WERI-Rb-1 (cell line): ENCODE data around the gene LRCH1.
A peak's percentile ranks its signal among the peaks of the same experiment; 100 is the strongest.

Experiments
- DNase-seq: peaks from one replicate; pipeline ENCODE4 v3.0.0-alpha.2; 2020
- H3K27ac ChIP-seq: fragments of 250-450 bp; sonication (Bioruptor Pico); 2 replicates; pipeline ENCODE4 v1.5.1; 2020; ENCODE audit warnings: mild to moderate bottlenecking, moderate library complexity
- H3K27me3 ChIP-seq: fragments of 250-450 bp; sonication (Bioruptor Pico); 2 replicates; pipeline ENCODE4 v1.5.1; 2021; ENCODE audit warnings: mild to moderate bottlenecking, low read depth, moderate library complexity; ENCODE audit not compliant: insufficient read depth, severe bottlenecking
- H3K36me3 ChIP-seq: fragments of 250-450 bp; sonication (Bioruptor Pico); 2 replicates; pipeline ENCODE4 v1.5.1; 2020; ENCODE audit warnings: mild to moderate bottlenecking, moderate library complexity
- H3K4me3 ChIP-seq: 2 replicates; pipeline ENCODE4 v1.5.1; 2011; ENCODE audit warnings: low read depth, mild to moderate bottlenecking, control low read depth, low read length
- H3K9me3 ChIP-seq: fragments of 250-450 bp; sonication (Bioruptor Pico); 2 replicates; pipeline ENCODE4 v1.5.1; 2021; ENCODE audit warnings: mild to moderate bottlenecking, moderate library complexity; ENCODE audit not compliant: severe bottlenecking
- CTCF ChIP-seq: IDR thresholded peaks from 2 replicates; pipeline ENCODE4 v1.5.1; 2011; ENCODE audit warnings: low read depth, mild to moderate bottlenecking, control low read depth, inconsistent platforms, low read length

The LRCH1 gene

GRCh38 chr13:46603165-46603603 is 50.2 kb downstream of the LRCH1 start:
- H3K4me3 ChIP-seq = no peak overlapping the region
- peak; percentile 24; the same call in 1 of the 2 replicates for TF ChIP-seq CTCF
- no peaks in the 10 kb centered on the region for H3K27me3 ChIP-seq
- H3K27ac ChIP-seq = no peak overlapping the region
- H3K36me3 ChIP-seq = peaks cover 9% of the 10 kb centered on the region
- no peaks in the 10 kb centered on the region for H3K9me3 ChIP-seq
- no peak for DNase-seq

DNA sequence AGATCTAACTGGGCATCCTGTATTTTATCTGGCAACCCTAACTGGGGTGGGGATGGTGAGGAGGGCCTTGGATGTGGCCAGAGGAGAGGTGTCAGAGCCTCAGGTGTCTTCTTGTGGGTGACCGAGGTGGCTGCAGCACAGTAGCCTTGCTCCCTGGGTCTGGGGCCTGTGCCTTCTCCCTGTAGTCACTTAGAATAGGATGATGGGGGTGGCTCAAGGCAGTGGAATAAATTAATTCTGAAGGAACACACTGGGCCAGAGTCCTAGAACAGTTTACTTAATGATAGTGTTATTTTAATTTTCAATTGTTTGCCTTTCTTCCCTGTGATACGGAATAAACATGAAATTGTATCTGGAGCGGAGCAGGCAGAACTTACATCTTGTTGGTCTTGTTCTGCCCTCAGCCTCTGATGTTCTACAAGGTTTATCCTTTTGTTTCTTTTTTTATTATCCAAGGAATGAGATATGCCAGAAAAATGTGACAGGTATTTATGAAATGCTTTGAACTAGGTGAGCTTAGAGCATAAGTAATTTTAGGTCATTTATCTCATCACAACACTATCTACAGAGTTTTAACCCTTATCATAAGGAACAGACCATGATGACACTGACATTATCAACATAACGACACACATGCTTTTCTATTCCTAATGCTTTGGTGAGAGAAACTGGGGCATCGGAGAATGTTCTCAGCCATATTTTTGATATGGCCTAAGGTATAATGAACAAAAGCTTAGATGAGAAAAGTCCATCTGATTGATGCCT is 51.4 kb downstream of the LRCH1 start:
- peak overlapping the region; percentile 29; the same call in 1 of the 2 replicates for H3K27ac ChIP-seq
- no peak for TF ChIP-seq CTCF
- no peak for DNase-seq

DNA sequence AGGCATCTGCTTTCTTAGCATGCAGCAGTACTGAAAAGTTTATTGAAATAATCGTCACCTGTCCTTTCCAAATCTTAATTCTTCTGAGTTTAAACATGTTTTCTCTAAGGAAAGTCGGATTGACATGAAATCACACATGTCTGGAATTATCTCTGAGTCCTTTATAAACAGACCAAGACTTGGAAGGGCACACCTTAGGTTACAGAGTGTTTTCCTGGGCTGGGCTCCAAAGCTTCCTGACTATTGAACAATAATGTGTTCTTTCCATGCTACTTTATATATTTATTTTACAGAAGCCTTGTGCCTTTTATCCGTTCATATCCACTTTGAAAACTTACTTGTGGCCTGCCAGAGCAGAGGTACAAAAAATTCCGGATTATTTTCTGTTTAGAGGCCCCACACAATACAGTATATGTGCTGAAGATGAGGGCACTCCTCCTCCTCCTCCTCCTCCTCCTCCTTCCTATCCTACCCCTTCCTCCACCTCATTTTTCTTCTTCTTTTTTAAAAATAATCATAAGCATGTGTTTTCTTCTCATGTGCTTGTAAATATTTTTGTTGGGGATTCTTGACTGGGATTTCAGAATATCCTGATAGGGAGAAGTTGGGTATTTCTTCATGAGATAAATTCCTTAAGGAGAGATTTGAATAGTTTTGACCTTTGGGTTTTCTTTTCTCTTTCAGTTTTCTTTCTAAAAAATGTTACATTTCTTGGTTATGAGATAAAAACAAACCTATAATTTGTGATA is 52.3 kb downstream of the LRCH1 start:
- peak overlapping the region; percentile 46; the same call in 1 of the 2 replicates for H3K27ac ChIP-seq
- no peaks in the 10 kb centered on the region for H3K9me3 ChIP-seq
- H3K27me3 ChIP-seq = no peaks in the 10 kb centered on the region
- DNase-seq = no peak
- H3K4me3 ChIP-seq = no peak overlapping the region
- TF ChIP-seq CTCF = no peak
- H3K36me3 ChIP-seq = no peaks in the 10 kb centered on the region; the same call in none of the 2 replicates

More for the DNA sequence above, 51.4 kb downstream of the LRCH1 start:
- Histone ChIP-seq H3K4me3 (no peak overlapping the region), H3K9me3 (no peaks in the 10 kb centered on the region), H3K36me3 (no peaks in the 10 kb centered on the region; the same call in none of the 2 replicates), H3K27me3 (no peaks in the 10 kb centered on the region)

DNA sequence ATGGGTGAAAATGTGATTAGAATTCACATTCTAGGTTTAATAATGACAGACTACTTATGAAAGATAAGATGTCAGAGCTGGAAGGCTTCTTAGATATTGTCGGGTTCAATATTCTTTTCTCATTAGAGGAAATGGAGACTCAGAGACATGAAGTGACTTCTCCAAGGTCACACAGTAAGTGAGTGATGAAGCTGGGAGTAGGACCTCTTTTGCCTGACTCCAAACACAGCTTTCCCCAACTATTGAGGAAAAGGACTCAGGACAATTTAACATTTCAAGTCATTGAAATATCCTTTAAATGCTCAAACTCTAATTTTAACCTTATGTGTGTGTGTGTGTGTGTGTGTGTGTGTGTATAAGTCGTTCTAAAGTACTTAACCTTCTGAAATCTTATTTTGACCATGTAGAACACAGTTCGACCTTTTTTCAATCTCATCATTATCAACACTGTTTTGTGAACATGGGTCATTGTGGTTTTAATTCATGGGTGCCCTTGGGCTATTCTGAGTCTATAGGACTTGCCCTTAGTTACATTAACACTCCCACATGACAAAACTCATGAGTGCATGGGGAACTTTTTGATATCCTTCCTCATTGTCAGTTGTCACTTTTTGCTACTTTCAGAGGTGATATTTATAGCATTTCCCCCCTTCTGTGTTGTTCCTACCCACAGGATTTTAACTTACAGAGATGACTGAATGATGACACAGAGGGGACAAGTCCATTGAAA is 53.0 kb downstream of the LRCH1 start:
- Histone ChIP-seq H3K4me3 (no peak overlapping the region), H3K27ac (no peak overlapping the region; the same call in 1 of the 2 replicates), H3K27me3 (no peaks in the 10 kb centered on the region), H3K36me3 (peaks cover 3% of the 10 kb centered on the region), H3K9me3 (no peaks in the 10 kb centered on the region)
- DNase-seq = no peak
- no peak for TF ChIP-seq CTCF

DNA sequence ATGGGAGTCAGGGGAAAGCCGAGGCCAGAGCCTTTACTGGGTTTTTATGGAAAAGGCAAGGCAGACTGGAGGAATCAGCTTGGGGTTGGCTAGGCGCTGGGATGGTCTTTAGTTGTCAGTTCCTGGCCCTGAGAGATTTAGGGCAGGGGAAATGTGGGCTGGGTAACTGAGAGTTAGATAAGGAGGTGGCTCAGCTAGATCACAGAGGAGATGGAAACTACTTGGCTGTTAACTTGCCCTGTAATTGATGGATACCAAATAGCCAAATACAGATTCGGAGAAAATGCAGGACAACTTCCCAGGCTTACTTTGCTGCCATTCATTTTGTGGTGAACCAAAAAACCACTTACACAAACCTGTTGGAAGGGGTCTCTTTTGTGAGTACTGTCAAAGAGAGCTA is 54.0 kb downstream of the LRCH1 start:
- Histone ChIP-seq H3K27ac (no peak overlapping the region), H3K9me3 (no peaks in the 10 kb centered on the region), H3K27me3 (no peaks in the 10 kb centered on the region), H3K4me3 (no peak overlapping the region), H3K36me3 (peaks cover 3% of the 10 kb centered on the region)
- TF ChIP-seq CTCF = no peak
- no peak for DNase-seq
